HCT116 (cell line): ENCODE results near the gene EHBP1. TPM values are rescaled to one million over a fixed set of nuclear protein-coding genes. Genes with fewer than 3 reads are reported as not detected.

ENCODE experiments used
- ATAC-seq: fragments of 200-7000 bp; cut with Tn5 transposase; 2 replicates; pipeline ENCODE4 v1.9.1; 2020; ENCODE audit warnings: mild to moderate bottlenecking, moderate library complexity
- BruUV-seq: library from RNA; stranded (reverse); fragments of 400-500 nt; replicated peaks from 2 replicates; lab custom pipeline; 2021; lab: Mats Ljungman, UMichigan
- CTCF ChIA-PET: fragments of 300-600 bp; sonication (Branson Sonifier 250); formaldehyde crosslinking; loops from one replicate; lab custom pipeline; 2021; ENCODE audit warnings: antibody characterized with exemption; lab: Charles Lee
- POLR2A ChIA-PET: fragments of 300-600, 350-600 bp; sonication (Branson Sonifier 250); formaldehyde crosslinking; loops from one replicate; lab custom pipeline; 2021; ENCODE audit warnings: antibody characterized with exemption; lab: Charles Lee
- RAD21 ChIA-PET, 2 experiments: fragments of 300-600 bp; sonication (Branson Sonifier 250); formaldehyde crosslinking; loops; one replicate each; lab custom pipeline; 2023; ENCODE audit warnings: low total read pairs in 2 of 2; ENCODE audit not compliant: uncharacterized antibody in 2 of 2, unreplicated experiment in 2 of 2, low non-redundant PET in 1 of 2; lab: Charles Lee
- DNase-seq: peaks from one replicate; pipeline ENCODE4 v3.0.0-alpha.2; 2010; ENCODE audit warnings: low read depth, low spot score
- H2AFZ ChIP-seq: fragments of 200-600 bp; shearing (Covaris generic), sonication (generic); 2 replicates; pipeline ENCODE4 v1.6.1; 2017; ENCODE audit warnings: low read depth, mixed run types, mixed read lengths, antibody characterized with exemption, low read length; ENCODE audit not compliant: poor library complexity, severe bottlenecking
- H3K27ac ChIP-seq: 2 replicates; pipeline ENCODE4 v1.5.1; 2012; ENCODE audit warnings: low read depth, low read length
- H3K27me3 ChIP-seq: fragments of 200-600 bp; sonication (generic); 2 replicates; pipeline ENCODE4 v1.6.1; 2016; ENCODE audit warnings: mixed run types, low read length, mixed read lengths; ENCODE audit not compliant: insufficient read depth
- H3K36me3 ChIP-seq, 2 experiments: fragments of 200-500 bp in 1 of 2; fragments of 200-600 bp in 1 of 2; sonication (Bioruptor generic) in 1 of 2; sonication (generic) in 1 of 2; 2 replicates each; pipeline versions ENCODE4 v1.5.1 to v1.6.1; 2014 to 2016; ENCODE audit warnings: low read length in 2 of 2, inconsistent platforms in 1 of 2, mixed read lengths in 1 of 2, mixed run types in 1 of 2; ENCODE audit not compliant: insufficient read depth in 2 of 2, control insufficient read depth in 1 of 2
- H3K4me1 ChIP-seq, 2 experiments: fragments of 200-600 bp in 1 of 2; sonication (generic) in 1 of 2; 2 replicates each; pipeline versions ENCODE4 v1.5.1 to v1.6.1; 2012 to 2017; ENCODE audit warnings: low read length in 2 of 2, inconsistent platforms in 1 of 2, mild to moderate bottlenecking in 1 of 2, mixed read lengths in 1 of 2, mixed run types in 1 of 2, moderate library complexity in 1 of 2; ENCODE audit not compliant: insufficient read depth in 2 of 2, control insufficient read depth in 1 of 2
- H3K4me2 ChIP-seq: fragments of 200-600 bp; sonication (generic); 2 replicates; pipeline ENCODE4 v1.6.1; 2017; ENCODE audit warnings: mixed run types, low read length, mixed read lengths
- H3K4me3 ChIP-seq, 2 experiments: fragments of 200-600 bp in 1 of 2; sonication (generic) in 1 of 2; replicated peaks in 1 of 2; 2 replicates each; pipeline ENCODE4 v1.5.1; 2011 to 2016; ENCODE audit warnings: low read length in 2 of 2, control low read depth in 1 of 2, low read depth in 1 of 2, mild to moderate bottlenecking in 1 of 2, mixed read lengths in 1 of 2, mixed run types in 1 of 2
- H3K79me2 ChIP-seq: fragments of 200-600 bp; sonication (generic); 2 replicates; pipeline ENCODE4 v1.6.1; 2017; ENCODE audit warnings: mild to moderate bottlenecking, mixed run types, low read length, moderate library complexity, mixed read lengths; ENCODE audit not compliant: insufficient read depth
- H3K9ac ChIP-seq: fragments of 200-600 bp; sonication (generic); 2 replicates; pipeline ENCODE4 v1.6.1; 2016; ENCODE audit warnings: low read length, mixed read lengths
- H3K9me2 ChIP-seq: fragments of 200-600 bp; sonication (generic), shearing (Covaris generic); 2 replicates; pipeline ENCODE4 v1.6.1; 2017; ENCODE audit warnings: mixed run types, mild to moderate bottlenecking, moderate library complexity; ENCODE audit not compliant: insufficient read depth
- H3K9me3 ChIP-seq, 2 experiments: fragments of 200-500 bp in 1 of 2; fragments of 200-600 bp in 1 of 2; sonication (Bioruptor generic) in 1 of 2; sonication (generic) in 1 of 2; 2 replicates each; pipeline ENCODE4 v1.6.1; 2014 to 2017; ENCODE audit warnings: low read length in 2 of 2, mixed read lengths in 2 of 2, inconsistent platforms in 1 of 2, low read depth in 1 of 2, mild to moderate bottlenecking in 1 of 2, mixed run types in 1 of 2, moderate library complexity in 1 of 2; ENCODE audit not compliant: control insufficient read depth in 1 of 2, insufficient read depth in 1 of 2
- H4K20me1 ChIP-seq: fragments of 200-600 bp; sonication (generic), shearing (Covaris generic); 2 replicates; pipeline ENCODE4 v1.6.1; 2017; ENCODE audit warnings: mixed run types, mild to moderate bottlenecking, moderate library complexity; ENCODE audit not compliant: insufficient read depth
- CBX3 ChIP-seq: IDR thresholded peaks from 2 replicates; pipeline ENCODE4 v1.6.1; 2012; ENCODE audit warnings: low read depth
- CEBPB ChIP-seq: IDR thresholded peaks from 2 replicates; pipeline ENCODE4 v1.6.1; 2012; ENCODE audit warnings: low read depth
- EGR1 ChIP-seq: IDR thresholded peaks from 2 replicates; pipeline ENCODE4 v1.6.1; 2012; ENCODE audit warnings: low read depth
- EZH2phosphoT487 ChIP-seq: fragments of 200-600 bp; IDR thresholded peaks from 2 replicates; pipeline ENCODE4 v1.6.1; 2018; ENCODE audit warnings: antibody characterized with exemption, borderline replicate concordance
- FOSL1 ChIP-seq: IDR thresholded peaks from 2 replicates; pipeline ENCODE4 v1.6.1; 2012; ENCODE audit warnings: low read depth
- POLR2A ChIP-seq: IDR thresholded peaks from 2 replicates; pipeline ENCODE4 v1.7.0; 2011; ENCODE audit warnings: borderline replicate concordance; ENCODE audit not compliant: insufficient read depth, insufficient read length; ENCODE audit errors: extremely low read depth
- POLR2AphosphoS5 ChIP-seq: IDR thresholded peaks from 2 replicates; pipeline ENCODE4 v1.6.1; 2011; ENCODE audit warnings: mild to moderate bottlenecking, low read depth, low read length, moderate library complexity
- RAD21 ChIP-seq: IDR thresholded peaks from 2 replicates; pipeline ENCODE4 v1.6.1; 2012; ENCODE audit warnings: low read depth, mild to moderate bottlenecking
- REST ChIP-seq: IDR thresholded peaks from 2 replicates; pipeline ENCODE4 v1.6.1; 2012; ENCODE audit warnings: low read depth
- SIN3A ChIP-seq: IDR thresholded peaks from 2 replicates; pipeline ENCODE4 v1.6.1; 2012; ENCODE audit warnings: low read depth
- TCF7L2 ChIP-seq: IDR thresholded peaks from 2 replicates; pipeline ENCODE4 v1.7.0; 2011; ENCODE audit warnings: borderline replicate concordance, inconsistent platforms; ENCODE audit not compliant: insufficient read depth, insufficient read length; ENCODE audit errors: extremely low read depth
- YY1 ChIP-seq: IDR thresholded peaks from 2 replicates; pipeline ENCODE4 v1.6.1; 2011; ENCODE audit warnings: low read length, low read depth, moderate library complexity, mild to moderate bottlenecking; ENCODE audit not compliant: insufficient replicate concordance; ENCODE audit errors: extremely low read depth
- ZFX ChIP-seq: fragments of 450-650 bp; IDR thresholded peaks from 2 replicates; pipeline ENCODE4 v1.6.1; 2017
- intact Hi-C: fragments of 100-400 bp; cut with micrococcal nuclease; formaldehyde crosslinking; loops from 2 replicates; pipeline ENCODE4 v1.10.0; 2022
- total RNA-seq: library from RNA; stranded (reverse); gene quantifications from one replicate; pipeline ENCODE4 v1.2.1, GENCODE V29; 2021; ENCODE audit not compliant: unreplicated experiment

Gene EHBP1
- total RNA-seq, 1 experiment from 2014 or later = 89.9 TPM

- Histone ChIP-seq H3K27me3 (no peaks in the 10 kb centered on the region), H3K9ac (no peak overlapping the region), H3K4me1 (no peaks in the 10 kb centered on the region), H2AFZ (no peak overlapping the region), H3K9me3 (no peaks in the 10 kb centered on the region), H3K27ac (no peak overlapping the region), H3K36me3 (0 out of 4 replicates have a peak, but pooled peaks cover 0 to 4% of the 10 kb centered on the region in 2 experiments)
- ATAC-seq = no peak
- RAD21 ChIA-PET = no interaction called here
- BruUV-seq = no TSS peak
- no peak for DNase-seq
- TF ChIP-seq REST (no peak), POLR2AphosphoS5 (no peak), SIN3A (no peak)
- TF ChIP-seq, all 23 proteins: peak for 0
- no peaks in the 10 kb centered on the region for H3K9me2 ChIP-seq
- H4K20me1 ChIP-seq = no peaks in the 10 kb centered on the region
- ChIA-PET CTCF (no interaction called here), POLR2A (no interaction called here)
- H3K4me3 ChIP-seq = no peak overlapping the region
- H3K79me2 ChIP-seq = no peaks in the 10 kb centered on the region
- intact Hi-C loops = no loop called here
- no peak overlapping the region for H3K4me2 ChIP-seq
Measured at GRCh38 chr2:63007813-63008458, 302.4 kb downstream of the EHBP1 start.

- intact Hi-C loops = no loop called here
- CTCF ChIA-PET = no interaction called here
Measured at GRCh38 chr2:63008838-63009237, 303.3 kb downstream of the EHBP1 start.

More at GRCh38 chr2:63008838-63009237, 303.3 kb downstream of the EHBP1 start:
- no peaks in the 10 kb centered on the region for H4K20me1 ChIP-seq
- POLR2A ChIA-PET = no interaction called here
- RAD21 ChIA-PET = no interaction called here
- H3K4me1 ChIP-seq = no peaks in the 10 kb centered on the region
- no peaks in the 10 kb centered on the region for H3K9me3 ChIP-seq
- BruUV-seq = no TSS peak
- H3K27me3 ChIP-seq = no peaks in the 10 kb centered on the region
- no peaks in the 10 kb centered on the region for H3K79me2 ChIP-seq
- H3K9me2 ChIP-seq = no peaks in the 10 kb centered on the region
- TF ChIP-seq RAD21 (no peak), CBX3 (no peak), FOSL1 (no peak), EGR1 (no peak), SIN3A (no peak), CEBPB (no peak), EZH2phosphoT487 (no peak), TCF7L2 (no peak), ZFX (no peak), YY1 (no peak), POLR2A (no peak)
- H3K4me2 ChIP-seq = no peak overlapping the region
- DNase-seq (no peak), ATAC-seq (no peak)
- no peak overlapping the region for H3K9ac ChIP-seq
- no peak overlapping the region for H3K27ac ChIP-seq
- H3K4me3 ChIP-seq = no peak overlapping the region
- H2AFZ ChIP-seq = no peak overlapping the region
- 0 out of 4 replicates have a peak, but pooled peaks cover 0 to 4% of the 10 kb centered on the region in 2 experiments for H3K36me3 ChIP-seq
